DND-41 (cell line): ENCODE data around the gene MORN1.

Source experiments
- EZH2 ChIP-seq: IDR thresholded peaks from 3 replicates; pipeline ENCODE4 v1.6.1; 2012; ENCODE audit warnings: borderline replicate concordance, low read depth, mild to moderate bottlenecking, moderate library complexity, low read length, inconsistent platforms; ENCODE audit not compliant: severe bottlenecking
- TF ChIP-seq, protein P1 (sequence below): IDR thresholded peaks from 2 replicates; pipeline ENCODE4 v1.5.1; 2012; ENCODE audit warnings: borderline replicate concordance, low read length, moderate library complexity, mild to moderate bottlenecking; ENCODE audit not compliant: poor library complexity, severe bottlenecking; ENCODE audit errors: extremely low read depth

DNA sequence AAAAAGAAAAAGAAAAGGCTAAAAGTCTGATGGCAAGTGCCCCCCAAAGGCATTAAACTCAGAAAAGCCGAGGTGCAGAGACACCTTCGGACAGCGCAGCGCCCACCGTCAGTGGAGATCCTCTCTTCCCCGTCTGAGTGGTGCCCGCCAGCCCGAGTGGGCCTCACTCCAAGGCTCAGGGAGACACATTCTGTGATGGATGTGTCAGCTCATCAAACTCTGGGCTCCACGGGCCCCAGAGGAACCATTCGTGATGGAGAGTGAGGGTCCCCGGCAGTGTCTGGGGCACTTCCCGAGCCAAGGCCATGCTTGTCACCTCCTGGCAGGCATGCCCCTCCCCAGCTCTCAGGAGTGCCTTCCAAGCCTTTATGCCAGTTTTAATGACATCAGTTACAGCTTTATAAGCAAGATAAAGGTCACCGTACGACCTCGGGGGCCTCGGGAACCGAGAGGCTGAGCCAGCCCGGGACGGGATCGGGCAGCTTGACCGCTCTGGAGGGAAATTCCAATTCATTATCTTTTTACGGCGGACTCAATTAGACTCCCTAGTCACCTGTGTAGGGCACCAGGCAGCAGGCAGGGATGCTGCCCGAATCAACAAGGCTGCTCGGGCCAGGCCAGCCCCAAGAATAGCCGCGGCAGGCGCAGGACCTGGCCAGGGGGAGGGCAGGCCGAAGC lies 49.5 kb downstream of the MORN1 start:
- TF ChIP-seq, protein P1, sequence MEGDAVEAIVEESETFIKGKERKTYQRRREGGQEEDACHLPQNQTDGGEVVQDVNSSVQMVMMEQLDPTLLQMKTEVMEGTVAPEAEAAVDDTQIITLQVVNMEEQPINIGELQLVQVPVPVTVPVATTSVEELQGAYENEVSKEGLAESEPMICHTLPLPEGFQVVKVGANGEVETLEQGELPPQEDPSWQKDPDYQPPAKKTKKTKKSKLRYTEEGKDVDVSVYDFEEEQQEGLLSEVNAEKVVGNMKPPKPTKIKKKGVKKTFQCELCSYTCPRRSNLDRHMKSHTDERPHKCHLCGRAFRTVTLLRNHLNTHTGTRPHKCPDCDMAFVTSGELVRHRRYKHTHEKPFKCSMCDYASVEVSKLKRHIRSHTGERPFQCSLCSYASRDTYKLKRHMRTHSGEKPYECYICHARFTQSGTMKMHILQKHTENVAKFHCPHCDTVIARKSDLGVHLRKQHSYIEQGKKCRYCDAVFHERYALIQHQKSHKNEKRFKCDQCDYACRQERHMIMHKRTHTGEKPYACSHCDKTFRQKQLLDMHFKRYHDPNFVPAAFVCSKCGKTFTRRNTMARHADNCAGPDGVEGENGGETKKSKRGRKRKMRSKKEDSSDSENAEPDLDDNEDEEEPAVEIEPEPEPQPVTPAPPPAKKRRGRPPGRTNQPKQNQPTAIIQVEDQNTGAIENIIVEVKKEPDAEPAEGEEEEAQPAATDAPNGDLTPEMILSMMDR, result no peak
- no peak for TF ChIP-seq EZH2
